B cell (primary cell): Measurements from ENCODE around the gene SH3GL1. TPM values are rescaled to one million over a fixed set of nuclear protein-coding genes. Genes with fewer than 3 reads are reported as not detected.

Source experiments
- ATAC-seq: fragments of 200-7000 bp; cut with Tn5 transposase; one replicate; pipeline ENCODE4 v1.10.0; 2021; ENCODE audit warnings: low read depth, mild to moderate bottlenecking, moderate number of reproducible peaks, moderate library complexity
- CTCF ChIA-PET: fragments of 350-600 bp; sonication (Branson Sonifier 250); formaldehyde crosslinking; loops from one replicate; lab custom pipeline; 2021; ENCODE audit warnings: antibody characterized with exemption, inconsistent platforms; lab: Charles Lee
- POLR2A ChIA-PET: fragments of 350-600 bp; sonication (Branson Sonifier 250); formaldehyde crosslinking; loops from one replicate; lab custom pipeline; 2021; ENCODE audit warnings: antibody characterized with exemption; lab: Charles Lee
- DNase-seq: peaks from one replicate; pipeline ENCODE4 v3.0.0; 2013
- H2AFZ ChIP-seq: 2 replicates; pipeline ENCODE4 v1.6.1; 2012; ENCODE audit warnings: mild to moderate bottlenecking, low read depth, low read length; ENCODE audit not compliant: insufficient read depth, poor library complexity, severe bottlenecking
- H3K27ac ChIP-seq, 2 donors: 1 replicate in 1 of 2; 2 replicates in 1 of 2; pipeline ENCODE4 v1.5.1; 2012 to 2013; ENCODE audit warnings: low read length in 2 of 2, mild to moderate bottlenecking in 2 of 2, moderate library complexity in 1 of 2
- H3K27me3 ChIP-seq, 4 experiments: fragments of 200-600 bp in 1 of 4; sonication (generic) in 1 of 4; replicated peaks in 1 of 4; 1 replicate in 2 of 4; 2 replicates in 2 of 4; pipeline versions ENCODE4 v1.6.1 to v1.7.0; 2013 to 2016; ENCODE audit warnings: low read length in 3 of 4, mild to moderate bottlenecking in 2 of 4, mixed read lengths in 1 of 4, moderate library complexity in 1 of 4; ENCODE audit not compliant: insufficient read depth in 4 of 4, control insufficient read depth in 3 of 4; ENCODE audit errors: control extremely low read depth in 1 of 4
- H3K36me3 ChIP-seq, 2 experiments: replicated peaks in 1 of 2; 1 replicate in 1 of 2; 2 replicates in 1 of 2; pipeline versions ENCODE4 v1.6.1 to v1.7.1; 2013; ENCODE audit warnings: low read length in 1 of 2; ENCODE audit not compliant: insufficient read depth in 2 of 2, control insufficient read depth in 1 of 2; ENCODE audit errors: control extremely low read depth in 1 of 2, extremely low read depth in 1 of 2
- H3K4me1 ChIP-seq, 2 donors: fragments of 200-600 bp in 1 of 2; sonication (generic) in 1 of 2; 1 replicate in 1 of 2; 2 replicates in 1 of 2; pipeline versions ENCODE4 v1.5.1 to v1.6.1; 2013 to 2017; ENCODE audit warnings: low read length in 2 of 2; ENCODE audit not compliant: control insufficient read depth in 2 of 2, insufficient read depth in 2 of 2
- H3K4me2 ChIP-seq: replicated peaks from 2 replicates; pipeline ENCODE3; 2012; ENCODE audit warnings: mild to moderate bottlenecking, low read depth, low read length; ENCODE audit not compliant: poor library complexity, severe bottlenecking
- H3K4me3 ChIP-seq, 5 experiments: fragments of 200-600 bp in 1 of 5; sonication (generic) in 1 of 5; 1 replicate in 3 of 5; 2 replicates in 2 of 5; pipeline versions ENCODE4 v1.5.1 to v1.7.0; 2011 to 2016; ENCODE audit warnings: low read length in 4 of 5, mild to moderate bottlenecking in 4 of 5, low read depth in 2 of 5, control low read depth in 1 of 5, moderate library complexity in 1 of 5; ENCODE audit not compliant: insufficient read depth in 1 of 5; ENCODE audit errors: control extremely low read depth in 1 of 5, extremely low read depth in 1 of 5
- H3K79me2 ChIP-seq: fragments of 200-600 bp; sonication (generic); one replicate; pipeline ENCODE4 v1.6.0; 2016; ENCODE audit warnings: low read length; ENCODE audit not compliant: control insufficient read depth, insufficient read depth
- H3K9ac ChIP-seq: fragments of 200-600 bp; sonication (generic); 2 replicates; pipeline ENCODE4 v1.6.1; 2017; ENCODE audit warnings: mild to moderate bottlenecking, low read length, moderate library complexity
- H3K9me3 ChIP-seq, 3 donors: one replicate each; pipeline versions ENCODE4 v1.6.1 to v1.7.1; 2013; ENCODE audit warnings: low read length in 2 of 3; ENCODE audit not compliant: control insufficient read depth in 2 of 3, insufficient read depth in 1 of 3; ENCODE audit errors: control extremely low read depth in 1 of 3
- H4K20me1 ChIP-seq: 2 replicates; pipeline ENCODE4 v1.6.0; 2012; ENCODE audit warnings: mild to moderate bottlenecking, low read length; ENCODE audit not compliant: insufficient read depth, control insufficient read depth, poor library complexity, severe bottlenecking
- H3K27ac Mint-ChIP-seq: one replicate; pipeline ENCODE4 v1.8.0; 2021; ENCODE audit warnings: mixed read lengths
- H3K27me3 Mint-ChIP-seq: one replicate; pipeline ENCODE4 v1.8.0; 2021; ENCODE audit warnings: mixed read lengths
- H3K4me1 Mint-ChIP-seq: one replicate; pipeline ENCODE4 v1.8.0; 2021; ENCODE audit warnings: mixed read lengths
- H3K4me3 Mint-ChIP-seq: one replicate; pipeline ENCODE4 v1.8.0; 2021; ENCODE audit warnings: mixed read lengths
- H3K9me3 Mint-ChIP-seq: one replicate; pipeline ENCODE4 v1.8.0; 2022; ENCODE audit warnings: mixed read lengths; ENCODE audit not compliant: insufficient read depth
- CTCF ChIP-seq: fragments of 200-600 bp; IDR thresholded peaks from one replicate; pipeline ENCODE4 v1.8.0; 2022; ENCODE audit warnings: antibody characterized with exemption, mild to moderate bottlenecking
- EZH2 ChIP-seq: IDR thresholded peaks from 2 replicates; pipeline ENCODE4 v1.6.1; 2012; ENCODE audit warnings: borderline replicate concordance, low read depth, mild to moderate bottlenecking, moderate library complexity, low read length; ENCODE audit not compliant: insufficient read depth, poor library complexity, severe bottlenecking
- WGBS: methylation state at CpG from one replicate; pipeline ENCODE4 v1.1.5; 2013; ENCODE audit warnings: missing lambda C conversion rate; ENCODE audit not compliant: insufficient coverage; 5-methylcytosine and 5-hydroxymethylcytosine counted together
- intact Hi-C: fragments of 100-400 bp; cut with micrococcal nuclease; formaldehyde crosslinking; loops from one replicate; pipeline ENCODE4 v1.10.0; 2022
- polyA plus RNA-seq: library from polyadenylated mRNA; depleted of rRNA; stranded (reverse); fragments of >200 nt; gene quantifications from 2 replicates; pipeline ENCODE4 v1.2.3, GENCODE V29; 2012
- total RNA-seq, 2 donors: library from RNA; stranded (reverse); fragments of 120-200 nt in 1 of 2; gene quantifications; 1 replicate in 1 of 2; 2 replicates in 1 of 2; pipeline versions ENCODE4 v1.2.3 to v1.2.4, GENCODE V29; 2013 to 2022

Gene SH3GL1
- total and polyA plus RNA-seq, 2 donors (not counting 1 experiment from before 2014, with no cell fraction given): 37.2 to 42.4 TPM

DNA sequence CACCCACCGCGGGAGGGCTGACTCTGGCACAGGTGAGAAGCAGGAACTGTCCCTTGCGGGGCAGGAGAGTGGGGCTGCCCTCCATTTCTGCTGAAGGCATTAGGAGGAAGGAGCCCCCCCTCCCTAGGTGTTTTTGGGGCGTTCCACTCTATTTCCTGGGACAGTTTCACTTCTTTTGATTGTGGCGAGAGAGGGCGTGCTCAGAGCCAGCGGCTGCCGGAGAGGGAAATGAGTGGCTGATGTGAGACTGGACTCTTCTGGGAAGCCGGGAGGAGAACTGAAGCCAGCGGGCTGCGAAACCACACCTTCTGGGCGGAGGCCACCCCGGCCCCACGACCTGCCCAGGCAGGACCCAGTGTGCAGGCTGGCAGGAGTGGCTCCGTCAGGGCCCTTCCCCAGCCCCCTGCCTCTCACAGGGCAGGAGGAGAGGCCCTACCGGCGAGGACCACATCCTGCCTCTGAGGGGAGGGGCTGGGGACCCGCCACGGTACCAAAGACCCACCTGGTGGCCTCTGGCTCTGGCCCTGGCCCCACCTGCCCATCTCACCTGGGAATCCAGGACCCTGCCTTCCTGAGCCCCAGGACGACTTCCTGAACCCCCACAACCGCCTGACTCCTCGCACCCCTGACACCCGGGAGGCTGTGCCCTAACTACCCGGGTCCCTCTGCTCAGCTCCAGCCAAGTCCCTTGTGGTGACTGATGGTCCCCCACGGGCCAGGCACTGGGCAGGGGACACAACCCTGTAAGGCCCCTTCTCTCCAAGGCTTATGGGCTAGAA, 31.0 kb downstream of the SH3GL1 start:
- H3K4me1 Mint-ChIP-seq: peaks cover 61% of the 10 kb centered on the region

More for the DNA sequence above, 31.0 kb downstream of the SH3GL1 start:
- peak overlapping the region; percentile 67 for H3K9ac ChIP-seq
- H2AFZ ChIP-seq: peak overlapping the region; percentile 20
- H3K27ac Mint-ChIP-seq: peak overlapping the region; percentile 96
- H3K4me1 ChIP-seq: peaks cover 63 to 70% of the 10 kb centered on the region in 2 donors
- peak overlapping the region; percentile 96 for H3K4me2 ChIP-seq
- H3K27me3 ChIP-seq: no peaks in the 10 kb centered on the region
- H3K9me3 Mint-ChIP-seq: no peaks in the 10 kb centered on the region
- DNase-seq (peak; percentile 94), ATAC-seq (peak; percentile 63)
- peak overlapping the region; percentile 83 for H3K4me3 Mint-ChIP-seq
- TF ChIP-seq CTCF (no peak), EZH2 (no peak)
- POLR2A ChIA-PET: interaction anchor here (0.5 to 1.0 kb wide), 4 partner anchors 12 to 33 kb away, joined by 3 to 6 read pairs (median 4); partner anchors contain the start of genes CHAF1A and SH3GL1
- under 1% methylated on average over 24 of the region's 25 CpGs for WGBS
- H3K4me3 ChIP-seq: peak overlapping the region in 4 of 5 experiments; percentile 40 to 68 (median 50)
- H3K79me2 ChIP-seq: peaks cover 37% of the 10 kb centered on the region
- peak overlapping the region; percentile 84 to 95 for H3K27ac ChIP-seq
- H3K36me3 ChIP-seq: peaks cover 0 to 23% of the 10 kb centered on the region in 2 experiments
- intact Hi-C loops: loop anchor here (1.0 to 2.0 kb wide), 3 partner anchors 11 to 26 kb away; partner anchors contain the start of gene MPND
- peaks cover 43% of the 10 kb centered on the region for H4K20me1 ChIP-seq
- CTCF ChIA-PET: interaction anchor here (0.9 to 1.8 kb wide), 11 partner anchors 11 to 102 kb away, joined by 3 to 11 read pairs (median 4); partner anchors contain the start of genes CHAF1A, HDGFL2, MPND and SH3GL1
- no peaks in the 10 kb centered on the region for H3K27me3 Mint-ChIP-seq
- H3K9me3 ChIP-seq: no peaks in the 10 kb centered on the region
